ENCODE measurements around the gene B3GNT8.

DNA sequence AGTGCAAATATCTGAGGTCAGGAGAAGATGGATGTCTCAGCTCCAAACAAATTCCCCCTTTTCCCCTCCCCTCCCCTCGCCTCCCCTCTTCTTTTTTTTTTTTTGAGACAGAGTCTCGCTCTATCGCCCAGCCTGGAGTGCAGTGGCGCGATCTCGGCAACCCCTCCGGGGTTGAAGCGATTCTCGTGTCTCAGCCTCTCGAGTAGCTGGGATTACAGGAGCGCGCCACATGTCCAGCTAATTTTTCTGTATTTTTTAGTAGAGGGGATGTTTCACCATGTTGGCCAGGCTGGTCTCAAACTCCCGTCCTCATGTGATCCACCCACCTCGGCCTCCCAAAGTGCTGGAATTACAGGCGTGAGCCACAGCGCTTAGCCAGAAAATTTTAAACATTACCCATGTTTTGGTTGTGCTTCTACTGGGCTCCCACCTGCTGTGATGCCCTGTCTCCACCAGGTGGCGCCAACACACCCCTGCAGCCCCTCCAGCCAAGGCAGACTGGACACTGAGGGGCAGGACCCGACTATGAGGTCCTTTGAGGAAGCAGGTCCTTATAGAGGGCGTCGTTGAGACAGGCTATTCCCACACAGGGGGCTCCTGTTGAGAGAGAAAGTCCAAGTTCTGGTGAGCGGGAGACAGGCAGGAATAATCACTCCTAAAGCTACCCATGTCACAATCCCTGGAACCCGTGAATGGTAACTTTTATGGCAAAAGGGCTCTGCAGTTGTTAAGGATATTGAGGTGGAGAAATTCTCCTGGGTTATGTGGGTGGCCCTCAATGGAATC lies 22.1 kb upstream of the B3GNT8 start:
- TF ChIP-seq EZH2phosphoT487 (IDR thresholded peaks at IDR 0.05) (no peak), EZH2 (IDR thresholded peaks at IDR 0.05) (no peak)
- TF ChIP-seq, protein P1, sequence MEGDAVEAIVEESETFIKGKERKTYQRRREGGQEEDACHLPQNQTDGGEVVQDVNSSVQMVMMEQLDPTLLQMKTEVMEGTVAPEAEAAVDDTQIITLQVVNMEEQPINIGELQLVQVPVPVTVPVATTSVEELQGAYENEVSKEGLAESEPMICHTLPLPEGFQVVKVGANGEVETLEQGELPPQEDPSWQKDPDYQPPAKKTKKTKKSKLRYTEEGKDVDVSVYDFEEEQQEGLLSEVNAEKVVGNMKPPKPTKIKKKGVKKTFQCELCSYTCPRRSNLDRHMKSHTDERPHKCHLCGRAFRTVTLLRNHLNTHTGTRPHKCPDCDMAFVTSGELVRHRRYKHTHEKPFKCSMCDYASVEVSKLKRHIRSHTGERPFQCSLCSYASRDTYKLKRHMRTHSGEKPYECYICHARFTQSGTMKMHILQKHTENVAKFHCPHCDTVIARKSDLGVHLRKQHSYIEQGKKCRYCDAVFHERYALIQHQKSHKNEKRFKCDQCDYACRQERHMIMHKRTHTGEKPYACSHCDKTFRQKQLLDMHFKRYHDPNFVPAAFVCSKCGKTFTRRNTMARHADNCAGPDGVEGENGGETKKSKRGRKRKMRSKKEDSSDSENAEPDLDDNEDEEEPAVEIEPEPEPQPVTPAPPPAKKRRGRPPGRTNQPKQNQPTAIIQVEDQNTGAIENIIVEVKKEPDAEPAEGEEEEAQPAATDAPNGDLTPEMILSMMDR (IDR thresholded peaks at IDR 0.05), result peak; percentile 99

All from neural progenitor cell (in vitro differentiated cells).